Activated CD8-positive, alpha-beta memory T cell treated with anti-CD3 and anti-CD28 coated beads, Interleukin-2, amount 50 U/mL, for 48 hours (primary cell): ENCODE measurements around the gene LAMB3.

Source experiments
- DNase-seq: peaks from one replicate; pipeline ENCODE4 v3.0.0-alpha.2; 2020

The LAMB3 gene

DNA sequence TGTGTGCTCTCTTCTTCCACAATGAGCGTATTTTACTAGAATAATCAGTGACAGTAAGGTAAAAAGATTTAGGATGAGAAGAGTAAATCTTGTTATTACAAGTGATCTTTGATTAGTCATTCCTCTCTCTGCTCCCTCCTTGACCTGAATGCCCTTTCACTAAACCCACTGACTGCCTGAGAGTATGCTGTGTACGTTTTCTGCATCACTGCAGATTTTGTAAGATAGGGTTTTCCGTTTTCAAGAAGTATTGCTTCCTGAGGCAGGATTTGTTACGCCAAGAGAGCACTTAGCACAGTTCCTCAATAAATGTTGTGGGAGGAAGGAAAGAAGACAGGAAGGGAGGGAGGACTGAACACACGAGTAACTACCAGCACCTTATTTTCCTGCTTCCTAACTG lies 7.7 kb upstream of the LAMB3 start:
- no peak for DNase-seq

- DNase-seq = no peak
Measured at GRCh38 chr1:209657918-209658317, 5.7 kb upstream of the LAMB3 start.

GRCh38 chr1:209657140-209657879 lies 5.1 kb upstream of the LAMB3 start:
- no peak for DNase-seq

- DNase-seq = no peak
Measured at GRCh38 chr1:209655411-209656231, 3.4 kb upstream of the LAMB3 start.

DNA sequence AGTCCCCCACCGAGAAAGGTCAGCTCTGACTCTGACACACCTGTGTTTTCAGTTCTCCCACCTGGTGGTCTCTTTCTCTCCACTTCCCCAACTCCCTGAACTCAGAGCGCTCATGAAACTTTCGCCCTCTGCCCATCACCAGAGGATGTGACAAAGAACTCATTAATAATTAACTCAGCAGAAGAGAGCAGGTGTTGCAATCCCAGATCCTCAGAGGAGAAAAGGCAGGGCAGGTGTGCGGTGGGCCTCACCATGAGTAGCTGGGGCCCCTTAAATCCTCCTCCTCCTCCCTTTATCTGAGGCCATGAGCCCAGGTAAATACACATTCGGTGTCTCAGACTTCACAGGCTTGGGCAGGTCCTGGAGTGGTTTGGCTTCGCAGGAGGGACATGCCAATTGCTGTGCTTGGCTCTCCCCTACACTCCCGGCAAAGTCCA lies 1.7 kb upstream of the LAMB3 start:
- no peak for DNase-seq

DNA sequence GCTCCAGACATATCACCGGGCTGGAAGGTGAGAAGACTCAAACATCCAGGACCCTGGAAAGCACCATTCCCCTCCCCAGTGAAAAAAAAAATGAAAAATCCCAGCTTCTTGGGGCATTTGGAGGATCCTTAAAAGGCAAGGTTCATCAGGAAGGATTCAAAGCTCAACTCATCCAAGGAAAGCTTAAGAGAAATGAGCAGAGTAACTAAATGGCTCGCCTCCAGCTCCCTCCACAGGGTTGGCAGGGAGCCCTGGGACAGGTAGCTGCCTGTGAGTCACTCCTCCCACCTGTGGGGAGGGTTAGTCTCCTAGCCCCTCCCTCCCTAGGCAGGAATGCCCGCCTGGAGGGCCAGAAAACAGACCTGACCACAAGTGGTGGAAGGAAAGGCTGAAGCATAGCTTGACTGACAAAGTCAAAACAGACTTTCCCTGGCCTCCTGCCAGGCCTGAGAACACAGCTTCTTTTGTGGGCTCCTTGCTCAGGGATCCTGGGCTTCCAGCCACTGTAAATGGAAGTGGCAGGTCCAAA lies 712 bp upstream of the LAMB3 start:
- DNase-seq = peak; percentile 76

DNA sequence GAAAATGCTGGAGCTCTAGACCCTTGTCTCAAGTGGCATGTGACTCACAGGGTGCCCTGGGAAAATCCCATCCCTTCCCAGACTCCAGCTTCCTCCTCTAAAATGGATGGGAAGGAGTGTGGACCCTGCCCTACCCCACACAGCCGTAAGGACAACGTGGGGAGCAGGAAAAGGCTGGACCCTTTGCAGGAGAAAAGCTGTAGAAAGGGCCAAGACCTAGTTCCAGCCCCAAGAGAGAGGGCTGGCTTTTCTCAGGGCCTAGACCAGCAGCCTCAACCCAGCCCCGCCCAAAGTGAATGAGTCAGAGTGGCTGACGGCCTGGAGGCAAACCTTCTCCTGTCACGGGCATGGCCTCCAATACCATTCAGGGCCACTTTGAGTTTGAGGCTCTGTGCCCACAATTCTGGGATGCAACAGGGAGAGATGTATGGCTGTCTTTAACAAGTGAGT lies 1.1 kb downstream of the LAMB3 start:
- DNase-seq = peak; percentile 80

- no peak for DNase-seq
Measured at GRCh38 chr1:209650454-209650853, 1.8 kb downstream of the LAMB3 start.

DNA sequence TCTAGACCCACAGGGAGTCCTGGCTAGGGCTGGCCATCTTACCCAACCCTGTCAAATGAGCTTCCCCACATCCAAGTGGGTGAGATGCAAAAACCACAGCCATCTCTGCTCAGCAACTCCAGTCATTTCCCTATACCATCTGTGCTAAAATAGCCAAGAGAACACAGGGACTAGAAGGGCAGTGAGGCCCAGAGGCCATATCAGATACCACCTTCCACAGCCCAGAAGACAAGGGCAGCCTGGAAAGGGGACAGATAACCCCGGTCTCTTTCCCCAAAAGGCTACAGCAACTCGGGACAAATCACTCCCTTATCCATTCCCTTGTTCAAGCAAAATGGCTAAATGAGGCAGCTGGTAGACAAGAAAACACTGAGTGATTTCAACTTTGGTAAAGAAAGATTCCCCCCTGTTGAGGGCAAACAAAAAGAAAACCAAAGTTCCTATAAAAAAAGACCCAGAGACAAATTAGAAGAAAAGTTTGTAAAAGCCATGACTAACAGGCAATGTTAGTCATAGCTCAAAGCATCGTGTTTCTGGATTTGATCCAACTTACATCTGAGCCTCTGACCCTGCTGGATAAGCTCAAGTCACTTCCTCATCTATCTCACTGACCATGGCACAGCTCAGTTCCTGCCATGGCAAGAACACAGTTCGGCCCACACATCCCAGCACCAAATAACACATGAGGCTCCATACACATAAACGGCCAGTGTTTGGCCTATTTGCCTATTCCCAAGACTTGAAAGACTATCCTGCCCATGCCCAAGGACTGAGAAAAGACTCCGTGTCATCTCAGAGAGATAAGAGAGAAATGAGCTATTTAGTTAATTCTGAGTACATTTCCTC lies 3.1 kb downstream of the LAMB3 start:
- DNase-seq = no peak

GRCh38 chr1:209648346-209648745 lies 3.9 kb downstream of the LAMB3 start:
- DNase-seq = no peak

DNA sequence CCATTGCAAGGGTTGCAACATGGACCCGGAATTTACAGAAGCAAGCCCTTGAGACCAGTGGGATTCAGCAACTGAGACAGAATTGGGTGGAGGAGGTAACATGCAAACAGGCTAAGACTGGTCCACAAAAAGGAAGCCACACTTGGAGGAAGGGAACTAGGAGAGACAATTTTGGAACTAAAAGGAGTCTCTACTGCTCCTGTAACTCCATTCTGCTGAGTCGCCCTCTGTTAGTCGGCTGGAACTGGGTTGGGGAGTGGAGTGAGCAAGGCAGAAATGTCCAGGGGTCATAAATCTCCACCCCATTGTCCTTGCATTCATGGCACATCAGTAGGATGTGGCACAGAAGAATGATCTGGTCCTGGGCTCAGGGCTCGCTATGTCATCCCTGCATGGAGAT lies 5.1 kb downstream of the LAMB3 start:
- DNase-seq = no peak

GRCh38 chr1:209646558-209646957 lies 5.7 kb downstream of the LAMB3 start:
- DNase-seq = no peak

DNA sequence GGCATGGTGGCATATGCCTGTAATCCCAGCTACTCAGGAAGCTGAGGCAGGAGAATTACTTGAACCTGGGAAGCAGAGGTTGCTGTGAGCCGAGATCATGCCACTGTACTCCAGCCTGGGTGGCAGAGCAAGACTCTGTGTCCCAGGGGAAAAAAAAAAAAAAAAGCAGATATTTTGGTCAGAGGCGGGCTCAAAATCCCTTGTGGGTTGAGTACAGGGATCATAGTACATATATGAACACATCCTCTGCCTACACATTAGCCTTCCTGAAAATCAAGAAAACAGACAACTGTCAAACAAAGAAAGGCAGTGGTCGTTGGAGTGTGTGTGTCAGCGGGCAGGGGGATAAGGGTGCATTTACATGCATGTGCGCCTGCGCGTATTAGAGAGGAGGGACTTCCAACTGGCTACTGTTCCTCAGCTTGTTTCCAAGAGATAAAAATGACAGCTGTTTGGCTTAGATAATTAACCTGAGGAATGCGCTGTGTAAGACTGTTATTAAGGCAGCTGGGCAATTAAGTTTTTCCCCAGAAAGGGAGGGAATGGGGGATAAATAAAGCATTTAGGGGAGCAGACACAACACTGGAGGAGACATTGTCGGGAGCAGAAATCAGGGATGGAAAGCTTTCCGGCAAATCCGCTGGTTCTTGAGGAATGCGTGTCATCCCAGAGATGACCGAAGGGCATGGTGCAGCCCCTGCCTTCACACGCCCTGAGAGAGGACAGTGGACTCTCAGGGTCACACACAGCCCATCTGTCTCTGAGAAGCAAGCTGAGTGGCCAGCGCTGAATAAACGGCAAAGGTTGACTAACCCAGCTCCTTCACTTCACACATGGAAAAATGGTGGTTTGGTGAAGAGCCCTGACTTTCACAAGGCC lies 6.4 kb downstream of the LAMB3 start:
- DNase-seq = no peak

DNA sequence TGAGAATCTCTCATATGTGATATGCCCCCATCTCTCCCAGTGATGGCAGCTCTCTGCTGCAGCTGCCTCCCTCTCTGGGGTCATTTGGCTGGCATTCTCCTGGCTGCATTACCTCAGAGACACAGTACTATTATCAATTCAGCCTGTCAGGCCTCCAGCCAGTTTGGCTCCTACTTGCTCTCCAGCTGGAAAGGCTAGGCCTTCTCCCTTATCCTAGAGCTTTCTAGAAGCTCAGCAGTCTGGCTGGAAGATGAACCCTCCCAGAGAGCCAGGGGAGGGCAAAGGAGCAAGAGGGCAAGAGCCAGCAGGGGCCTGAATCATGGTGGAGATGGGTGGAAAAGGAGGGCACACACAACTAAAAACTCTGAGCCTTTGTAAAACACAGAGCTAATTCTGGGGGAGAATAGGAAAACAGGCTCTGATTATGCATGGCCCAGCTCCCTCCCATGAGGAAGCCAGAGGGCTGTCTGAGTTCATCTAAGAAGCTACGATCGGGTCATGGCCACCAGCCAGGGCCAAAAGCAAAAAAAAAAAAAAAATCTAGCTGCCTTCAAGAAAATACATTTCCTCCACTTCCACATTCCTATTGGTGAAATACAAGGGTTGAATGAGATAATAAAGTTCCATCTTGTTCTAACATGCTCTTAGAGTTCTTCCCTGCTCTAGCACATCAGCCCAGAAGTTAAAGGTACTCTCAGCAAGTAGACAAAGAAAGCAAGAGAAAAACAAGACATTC lies 8.8 kb downstream of the LAMB3 start:
- DNase-seq = no peak

DNA sequence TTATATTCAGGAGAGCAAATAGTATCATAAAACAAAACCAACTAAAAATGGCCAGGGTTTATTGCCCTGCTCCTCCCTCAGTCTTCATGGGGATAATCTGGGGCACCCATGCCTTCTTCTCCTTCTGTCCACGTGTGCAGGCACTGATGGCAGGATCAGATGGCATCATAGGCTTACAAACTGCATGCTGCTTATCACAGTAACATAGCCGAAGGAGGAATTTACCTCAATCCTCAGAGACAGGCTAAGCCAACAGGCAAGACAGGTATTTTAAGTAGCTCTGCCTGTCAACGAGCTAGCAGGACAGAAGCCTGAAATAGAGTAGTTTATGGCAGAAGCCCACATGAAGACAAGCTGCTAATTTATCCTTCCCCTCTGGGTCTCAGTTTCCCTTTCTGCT lies 9.4 kb downstream of the LAMB3 start:
- DNase-seq = no peak

DNA sequence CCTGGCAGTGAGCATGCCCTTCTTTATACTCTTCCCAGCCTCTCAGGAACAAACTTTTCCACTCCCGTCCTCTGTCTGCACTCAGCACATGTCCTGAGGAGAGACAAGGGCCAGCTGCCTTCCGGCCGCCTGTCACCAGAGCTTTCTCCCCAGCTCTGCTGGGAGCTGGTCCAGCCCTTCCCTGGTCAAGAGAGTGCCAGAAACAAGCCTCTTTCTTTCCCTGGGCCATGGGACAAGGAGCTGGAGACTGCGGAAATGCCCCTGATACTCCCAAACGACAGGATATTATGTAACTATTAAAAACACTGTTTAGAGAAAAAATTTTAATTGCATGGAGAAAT lies 10.4 kb downstream of the LAMB3 start:
- no peak for DNase-seq

DNA sequence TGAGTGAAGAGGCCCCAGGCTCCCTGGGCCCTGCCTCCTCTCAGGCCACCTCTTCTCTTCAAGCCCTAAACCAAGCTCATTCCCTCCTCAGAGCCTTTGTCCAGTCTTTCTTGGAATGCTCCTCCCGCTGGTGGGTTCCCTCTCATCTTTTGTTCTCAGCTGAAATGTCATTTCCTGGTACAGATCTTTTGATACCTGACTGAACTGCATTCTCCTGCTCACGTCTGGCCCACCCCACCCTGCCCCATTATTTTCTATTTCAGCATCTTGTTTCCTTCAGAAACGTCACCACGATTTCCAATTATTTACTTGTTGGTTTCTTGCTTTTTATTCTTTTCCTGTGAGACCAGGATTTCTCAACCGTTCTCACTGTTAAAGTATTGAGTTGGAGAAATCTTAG lies 16.4 kb downstream of the LAMB3 start:
- no peak for DNase-seq

DNA sequence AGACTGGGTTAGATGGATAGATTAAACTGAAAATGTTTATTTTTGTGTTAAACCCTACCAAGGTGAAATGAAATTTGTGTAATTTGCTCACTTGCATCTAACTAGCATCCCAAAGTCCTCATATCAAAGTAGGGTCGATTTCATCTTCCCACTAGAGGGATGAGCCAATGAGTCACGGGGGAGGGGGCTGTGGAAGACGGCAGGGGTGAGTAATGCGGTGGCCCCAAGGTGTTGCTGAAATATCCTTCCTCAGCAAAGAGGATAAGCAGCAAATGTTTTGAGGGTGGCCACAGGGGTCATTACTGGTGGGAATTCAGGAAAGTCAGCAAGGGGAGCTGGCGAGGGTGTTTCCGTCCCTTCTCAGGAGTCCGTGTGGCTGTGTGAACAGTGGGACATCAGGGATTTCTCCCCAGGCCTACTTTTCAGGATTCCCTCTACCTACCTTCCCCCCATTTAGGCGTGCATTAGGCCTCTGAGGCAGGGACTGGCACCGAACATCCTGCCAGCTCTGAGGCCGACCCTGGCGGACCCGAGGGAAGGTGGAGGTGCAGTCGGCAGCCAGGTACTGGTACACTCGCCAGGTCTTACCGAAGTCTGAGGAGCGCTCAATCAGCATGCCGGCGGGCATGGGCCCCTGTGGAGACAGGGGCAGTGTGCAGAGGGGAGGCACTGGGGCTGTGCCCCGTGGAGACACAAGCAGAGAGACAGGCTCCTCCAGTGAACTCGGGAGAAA lies 18.1 kb downstream of the LAMB3 start:
- no peak for DNase-seq

DNA sequence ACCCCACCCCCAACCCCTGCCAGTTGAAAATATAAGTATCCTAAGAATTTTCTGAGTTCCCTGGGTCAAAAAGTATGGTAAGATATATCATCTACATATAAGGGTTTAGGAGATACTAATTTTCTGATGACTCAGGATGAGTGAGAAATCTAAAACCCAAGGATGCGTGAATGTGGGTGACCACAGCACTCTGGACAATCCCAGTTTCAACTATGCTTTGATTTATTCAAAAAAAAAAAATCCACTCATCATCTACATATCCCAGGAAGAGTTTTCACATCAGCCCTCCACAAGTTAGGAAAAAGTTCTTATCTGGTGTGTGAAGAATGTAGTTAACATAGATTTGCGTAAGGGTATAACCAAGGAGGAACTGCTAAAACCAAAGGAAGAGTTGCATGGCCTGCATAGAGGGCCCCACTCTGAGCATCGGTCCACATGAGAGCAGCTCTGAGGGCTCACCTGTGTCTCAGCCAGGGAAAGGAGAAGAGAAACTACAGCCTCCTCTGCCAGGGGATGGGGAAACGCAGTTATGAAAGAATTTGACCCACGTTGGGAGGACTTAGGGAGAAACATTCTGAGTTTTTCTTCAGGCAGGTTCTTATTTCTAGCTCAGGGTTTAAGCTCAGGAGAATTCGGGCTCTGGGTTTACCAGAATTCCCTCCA lies 18.8 kb downstream of the LAMB3 start:
- DNase-seq = no peak
